Heart right ventricle (tissue), 16 donors: ENCODE measurements around the gene ARFGAP2. TPM values are rescaled to one million over a fixed set of nuclear protein-coding genes. Genes with fewer than 3 reads are reported as not detected.

ENCODE experiments used
- ATAC-seq, 8 donors: fragments of 200-7000 bp; cut with Tn5 transposase; one replicate each; pipeline ENCODE4 v1.9.1; 2020; ENCODE audit warnings: mild to moderate bottlenecking in 8 of 8, moderate library complexity in 8 of 8, moderate number of reproducible peaks in 1 of 8
- DNase-seq, 2 donors: peaks; one replicate each; pipeline ENCODE4 v3.0.0-alpha.2; 2020
- H3K27ac ChIP-seq, 10 donors: fragments of 200-600 bp; sonication (generic) in 2 of 10; one replicate each; pipeline versions ENCODE4 v1.5.0 to v1.8.0; 2020 to 2022; ENCODE audit warnings: mild to moderate bottlenecking in 3 of 10
- H3K27me3 ChIP-seq, 7 donors: fragments of 200-600 bp; one replicate each; pipeline ENCODE4 v1.8.0; 2021 to 2022; ENCODE audit warnings: mild to moderate bottlenecking in 2 of 7
- H3K36me3 ChIP-seq, 9 donors: fragments of 200-600 bp; sonication (generic) in 1 of 9; one replicate each; pipeline versions ENCODE4 v1.5.0 to v1.8.0; 2020 to 2022; ENCODE audit warnings: mild to moderate bottlenecking in 2 of 9
- H3K4me1 ChIP-seq, 9 donors: fragments of 200-600 bp; sonication (generic) in 1 of 9; one replicate each; pipeline versions ENCODE4 v1.5.0 to v1.8.0; 2020 to 2022; ENCODE audit warnings: mild to moderate bottlenecking in 4 of 9
- H3K4me3 ChIP-seq, 10 donors: fragments of 200-600 bp; sonication (generic) in 2 of 10; one replicate each; pipeline versions ENCODE4 v1.5.0 to v1.8.0; 2020 to 2022; ENCODE audit warnings: mild to moderate bottlenecking in 7 of 10, moderate library complexity in 2 of 10
- H3K9me3 ChIP-seq, 11 donors: fragments of 200-600 bp in 10 of 11; sonication (generic) in 2 of 11; one replicate each; pipeline versions ENCODE4 v1.5.0 to v1.8.0; 2013 to 2022; ENCODE audit warnings: mild to moderate bottlenecking in 2 of 11, control low read depth in 1 of 11, moderate library complexity in 1 of 11
- WGBS, 2 donors: extraction: QIAGEN DNeasy Blood & Tissue Kit; methylation state at CpG; one replicate each; pipeline ENCODE4 v1.1.7; 2013; ENCODE audit warnings: inconsistent platforms in 1 of 2; 5-methylcytosine and 5-hydroxymethylcytosine counted together
- intact Hi-C, 10 donors: fragments of 100-400 bp; cut with DNase I; formaldehyde crosslinking; loops; one replicate each; pipeline versions ENCODE4 v1.11.1 to v1.14.2; 2022
- polyA plus RNA-seq, 2 donors: library from polyadenylated mRNA; stranded (reverse); fragments of 200-250 nt; gene quantifications; one replicate each; pipeline ENCODE4 v1.2.3, GENCODE V29; 2013
- total RNA-seq, 10 donors: library from RNA; stranded (reverse); fragmentation: NEBNext Ultra II Directional in 3 of 10; extraction: Animal tissue kit (Norgen Biotek cat#: 25700) in 3 of 10; gene quantifications; one replicate each; pipeline versions ENCODE4 v1.2.1 to v1.2.4, GENCODE V29; 2021 to 2023
- TF ChIP-seq, protein P1 (sequence below), 9 donors: fragments of 200-600 bp; sonication (generic) in 2 of 9; IDR thresholded peaks; one replicate each; pipeline versions ENCODE4 v1.5.0 to v1.8.0; 2021 to 2022; ENCODE audit warnings: antibody characterized with exemption in 9 of 9, mild to moderate bottlenecking in 5 of 9, moderate library complexity in 1 of 9
- donor health status: Arrhythmogenic right ventricular cardiomyopathy.
- donor health status: ischemic (EF 13 %, LVEDD 7.1; RV severe dilation, severe dysfunction).
- donor health status: healthy with polysubstance abuse.
- donor health status: DM: no; HTN: yes; CAD: no.
- donor health status: DM: no; HTN: no; CAD: no.
- donor health status: ischemic (EF 25% LVEDD 6.9; RV normal size, moderate dysfunction).
- donor health status: ischemic (EF 25% LVEDD 5.7; RV mildly dilated, moderate dysfunction).
- donor health status: healthy.
- donor health status: DM: yes; HTN: yes; CAD: no.
- donor health status: Ischemic cardiomyopathy.
- donor health status: ischemic (EF 35%, LVEDD 5.7; RV mildly dilated, moderate dysfunction).
- donor health status: nonischemic (EF 11% LVEDD 7.7; RV severe dilation, severe dysfunction).
- donor health status: DM: yes; HTN: yes; CAD: no.
- donor health status: PGD.
- donor health status: ischemic (EF 29% LVEDD 5.4; RV normal size, mild dysfunction).
- donor health status: nonischemic (EF 23%, LVEDD 6.1; RV moderate dilation, normal function).

The ARFGAP2 gene
- total and polyA plus RNA-seq, 12 donors: 47.8 to 70.2 (median 62.9) TPM

DNA sequence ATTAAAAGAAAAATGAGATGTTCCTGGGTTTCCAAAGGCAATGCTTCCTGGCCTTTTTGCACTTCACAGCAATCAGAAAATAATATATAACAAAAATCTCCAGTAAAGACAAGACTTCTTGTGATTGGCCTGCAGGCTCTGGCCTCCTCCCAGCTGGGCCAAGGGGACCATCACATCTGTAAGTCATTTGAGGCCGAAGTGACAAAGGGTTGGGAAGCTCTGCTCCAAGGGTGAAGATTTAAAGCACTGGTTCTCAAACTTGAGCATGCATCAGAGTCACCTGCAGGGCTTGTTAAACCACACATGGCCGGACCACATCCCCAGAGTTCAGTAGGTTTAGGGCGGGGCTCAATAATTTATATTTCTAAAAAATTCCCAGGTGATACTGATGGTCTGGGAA lies 32.1 kb downstream of the ARFGAP2 start:
- no peaks in the 10 kb centered on the region for H3K36me3 ChIP-seq
- TF ChIP-seq, protein P1, sequence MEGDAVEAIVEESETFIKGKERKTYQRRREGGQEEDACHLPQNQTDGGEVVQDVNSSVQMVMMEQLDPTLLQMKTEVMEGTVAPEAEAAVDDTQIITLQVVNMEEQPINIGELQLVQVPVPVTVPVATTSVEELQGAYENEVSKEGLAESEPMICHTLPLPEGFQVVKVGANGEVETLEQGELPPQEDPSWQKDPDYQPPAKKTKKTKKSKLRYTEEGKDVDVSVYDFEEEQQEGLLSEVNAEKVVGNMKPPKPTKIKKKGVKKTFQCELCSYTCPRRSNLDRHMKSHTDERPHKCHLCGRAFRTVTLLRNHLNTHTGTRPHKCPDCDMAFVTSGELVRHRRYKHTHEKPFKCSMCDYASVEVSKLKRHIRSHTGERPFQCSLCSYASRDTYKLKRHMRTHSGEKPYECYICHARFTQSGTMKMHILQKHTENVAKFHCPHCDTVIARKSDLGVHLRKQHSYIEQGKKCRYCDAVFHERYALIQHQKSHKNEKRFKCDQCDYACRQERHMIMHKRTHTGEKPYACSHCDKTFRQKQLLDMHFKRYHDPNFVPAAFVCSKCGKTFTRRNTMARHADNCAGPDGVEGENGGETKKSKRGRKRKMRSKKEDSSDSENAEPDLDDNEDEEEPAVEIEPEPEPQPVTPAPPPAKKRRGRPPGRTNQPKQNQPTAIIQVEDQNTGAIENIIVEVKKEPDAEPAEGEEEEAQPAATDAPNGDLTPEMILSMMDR (IDR thresholded peaks at IDR 0.05): no peak
- no peaks in the 10 kb centered on the region for H3K9me3 ChIP-seq
- intact Hi-C loops: no loop called here
- no peaks in the 10 kb centered on the region for H3K27me3 ChIP-seq
- H3K4me3 ChIP-seq: no peak overlapping the region
- ATAC-seq (no peak), DNase-seq (no peak)
- WGBS, 2 donors: 91 to 93% methylated on average over 3 of the region's 3 CpGs
- peaks cover 0 to 29% (median 15%) of the 10 kb centered on the region in 9 donors for H3K4me1 ChIP-seq
- H3K27ac ChIP-seq: no peak overlapping the region

DNA sequence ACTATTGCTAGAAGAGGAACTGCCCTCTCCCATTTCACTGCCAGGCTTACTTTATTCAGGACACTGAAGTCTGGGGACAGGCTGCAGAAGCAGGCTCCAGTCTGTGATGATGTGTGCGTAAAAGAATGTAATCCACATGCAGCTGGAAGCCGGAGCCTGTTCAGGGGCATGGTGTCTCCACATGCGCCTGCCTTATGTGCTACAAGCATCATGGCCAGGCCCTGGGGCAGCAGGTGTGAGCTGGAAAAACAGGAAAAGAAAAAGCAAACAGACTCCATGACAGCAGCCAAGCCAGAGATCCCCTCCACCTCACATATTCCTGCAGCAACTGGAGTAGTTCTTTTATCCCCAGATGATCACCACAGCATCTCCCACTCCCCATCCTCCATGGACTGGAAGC lies 33.4 kb downstream of the ARFGAP2 start:
- peaks cover 0 to 17% (median 7%) of the 10 kb centered on the region in 9 donors for H3K4me1 ChIP-seq
- intact Hi-C loops: no loop called here
- peak overlapping the region in 4 of 10 donors; percentile 30 to 56 (median 47) for H3K27ac ChIP-seq
- TF ChIP-seq, protein P1 (IDR thresholded peaks at IDR 0.05): no peak
- DNase-seq (peak in 1 of 2 donors; percentile 49), ATAC-seq (peak; percentile 76 to 96 (median 92))
- 54 to 64% methylated on average over 3 of the region's 3 CpGs for WGBS, 2 donors
- no peak overlapping the region for H3K4me3 ChIP-seq
- H3K27me3 ChIP-seq: no peaks in the 10 kb centered on the region
- no peaks in the 10 kb centered on the region for H3K9me3 ChIP-seq
- peaks cover 0 to 2% (median 0%) of the 10 kb centered on the region in 9 donors for H3K36me3 ChIP-seq

DNA sequence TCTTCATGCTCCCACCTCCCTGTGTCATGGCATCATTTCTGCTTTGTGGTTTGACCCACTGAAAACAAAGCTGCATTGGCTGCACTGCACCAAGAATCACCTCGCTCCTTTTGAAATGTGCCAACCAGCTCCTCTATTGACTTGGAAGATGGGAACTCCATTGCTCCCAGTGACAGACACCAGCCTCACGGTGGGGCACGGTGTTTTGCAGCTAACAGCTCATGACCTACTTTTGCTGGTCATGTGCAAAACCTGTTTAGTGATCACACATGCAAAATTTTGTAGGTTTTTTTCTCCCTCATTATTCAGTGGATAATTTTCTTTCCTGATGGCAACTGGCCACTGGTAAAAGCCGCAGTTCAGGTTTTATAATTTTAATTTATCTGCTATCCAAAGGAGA lies 36.8 kb downstream of the ARFGAP2 start:
- ATAC-seq (no peak), DNase-seq (no peak)
- H3K27ac ChIP-seq: no peak overlapping the region
- no peaks in the 10 kb centered on the region for H3K9me3 ChIP-seq
- H3K36me3 ChIP-seq: peaks cover 0 to 19% (median 0%) of the 10 kb centered on the region in 9 donors
- WGBS, 2 donors: 86 to 91% methylated on average over 4 of the region's 4 CpGs
- no peaks in the 10 kb centered on the region for H3K27me3 ChIP-seq
- H3K4me3 ChIP-seq: no peak overlapping the region
- intact Hi-C loops: loop anchor here in 1 of 10 donors (10.0 kb wide), 1 partner anchor 135 kb away; no protein-coding TSS in a partner anchor
- TF ChIP-seq, protein P1 (IDR thresholded peaks at IDR 0.05): no peak
- peaks cover 0 to 17% (median 7%) of the 10 kb centered on the region in 9 donors for H3K4me1 ChIP-seq

GRCh38 chr11:47137476-47137875 lies 39.2 kb downstream of the ARFGAP2 start:
- TF ChIP-seq, protein P1 (IDR thresholded peaks at IDR 0.05): no peak
- 93 to 98% methylated on average over 2 of the region's 2 CpGs for WGBS, 2 donors
- Histone ChIP-seq H3K27ac (no peak overlapping the region), H3K9me3 (no peaks in the 10 kb centered on the region), H3K4me3 (no peak overlapping the region), H3K4me1 (peaks cover 0 to 9% (median 0%) of the 10 kb centered on the region in 9 donors), H3K36me3 (peaks cover 0 to 19% (median 0%) of the 10 kb centered on the region in 9 donors), H3K27me3 (no peaks in the 10 kb centered on the region)
- DNase-seq: no peak
- intact Hi-C loops: loop anchor here in 1 of 10 donors (10.0 kb wide), 1 partner anchor 133 kb away; no protein-coding TSS in a partner anchor
- no peak for ATAC-seq
